Activated naive CD8-positive, alpha-beta T cell treated with anti-CD3 and anti-CD28 coated beads, Interleukin-2, amount 50 U/mL, for 16 hours (primary cell): ENCODE results near the gene SNX12.

Experiments used
- DNase-seq: peaks from one replicate; pipeline ENCODE4 v3.0.0-alpha.2; 2020; ENCODE audit warnings: low read depth, low spot score

The SNX12 gene

DNA sequence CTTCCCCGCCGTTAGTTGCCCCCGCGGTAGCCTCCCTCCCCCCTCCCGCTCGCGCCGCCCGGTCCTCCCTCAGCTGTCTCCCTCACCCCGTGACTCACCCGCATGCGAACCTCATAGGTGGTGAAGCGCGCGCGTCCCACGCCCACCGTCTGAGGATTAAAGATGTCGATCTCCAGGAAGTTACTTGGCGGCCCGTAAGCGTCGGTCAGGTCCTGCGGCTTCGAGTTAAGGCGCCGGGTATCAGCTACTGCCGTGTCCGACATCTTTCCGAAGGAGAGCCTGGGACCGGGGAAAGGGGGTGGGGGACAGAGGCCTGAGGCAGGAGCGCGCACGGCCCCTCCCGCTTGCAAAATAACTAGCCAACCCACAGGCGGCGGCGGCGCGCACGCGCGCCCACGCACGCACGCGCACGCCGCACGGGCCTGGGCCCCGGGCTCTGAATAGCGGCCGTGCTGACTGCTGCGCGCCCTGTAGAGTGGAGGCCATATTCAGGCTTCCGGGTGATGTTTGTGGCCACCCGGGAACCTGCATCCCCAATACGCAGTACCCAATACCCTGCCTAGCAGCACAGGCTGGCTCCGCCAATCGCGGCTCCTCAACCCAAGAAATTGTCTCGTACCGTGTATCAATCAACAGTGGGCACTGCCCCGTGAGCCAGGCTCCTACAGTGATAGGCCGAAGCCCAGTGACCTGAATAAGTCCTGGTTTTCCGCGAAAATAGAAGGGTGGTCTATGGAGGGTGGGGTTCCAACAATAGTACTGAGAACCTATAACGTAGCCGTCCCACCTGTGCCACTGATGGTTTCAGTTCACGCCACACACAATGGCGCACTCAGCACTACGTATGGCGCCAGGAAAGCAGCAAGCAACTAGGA, at the start of gene SNX12:
Gene SNX12, minus strand, starts transcription at position 291 of the 875 bp plus-strand sequence. Its CDS starts 28 bp downstream, at position 263.
- peak; percentile 66 for DNase-seq

GRCh38 chrX:71117358-71117757, 49.2 kb upstream of the SNX12 start:
- no peak for DNase-seq

DNA sequence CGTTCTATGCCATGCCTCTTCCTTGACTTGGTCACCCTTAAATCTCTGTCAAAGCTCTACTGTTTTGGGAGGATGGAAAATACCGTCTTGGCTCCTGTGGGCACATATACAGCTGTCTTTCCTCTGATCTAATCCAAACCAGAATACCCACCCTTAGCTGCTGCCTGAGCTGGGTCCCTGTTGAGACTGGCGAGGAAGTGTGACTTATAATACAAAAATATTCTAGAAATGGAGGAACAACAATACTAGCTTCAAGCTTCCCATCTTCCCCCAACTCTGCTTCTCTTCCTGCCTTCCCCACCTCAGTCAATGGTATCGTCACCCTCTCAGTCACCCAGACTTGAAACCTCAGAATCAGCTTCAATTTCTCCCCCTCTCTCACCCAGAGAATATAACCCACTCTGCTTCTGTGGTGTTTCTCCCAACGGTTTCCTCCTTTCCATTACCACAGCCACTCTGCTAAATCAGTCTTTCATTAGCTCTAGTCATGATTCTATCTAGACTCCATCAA, 43.8 kb upstream of the SNX12 start:
- DNase-seq = no peak

GRCh38 chrX:71111141-71111843, 43.2 kb upstream of the SNX12 start, which contains the start of gene IL2RG:
Gene IL2RG, minus strand, starts transcription at chrX:71111577. Its CDS starts 38 bp downstream, at chrX:71111539.
- DNase-seq = peak; percentile 53

DNA sequence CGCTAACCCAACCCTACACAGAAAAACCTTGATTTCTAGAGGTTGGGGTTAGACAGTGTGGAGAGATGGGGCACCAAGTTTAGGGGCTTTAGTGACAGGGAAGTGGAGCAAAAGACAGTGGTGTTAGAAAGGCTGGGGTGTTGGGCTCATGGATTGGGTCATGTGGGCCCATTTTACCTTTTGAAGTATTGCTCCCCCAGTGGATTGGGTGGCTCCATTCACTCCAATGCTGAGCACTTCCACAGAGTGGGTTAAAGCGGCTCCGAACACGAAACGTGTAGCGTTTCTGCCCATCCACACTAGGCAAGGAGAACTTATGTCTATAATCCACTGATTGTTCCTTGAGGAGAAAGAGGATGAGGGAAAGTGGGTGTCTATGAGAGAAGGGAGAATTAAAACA, 40.9 kb upstream of the SNX12 start:
- DNase-seq = no peak

DNA sequence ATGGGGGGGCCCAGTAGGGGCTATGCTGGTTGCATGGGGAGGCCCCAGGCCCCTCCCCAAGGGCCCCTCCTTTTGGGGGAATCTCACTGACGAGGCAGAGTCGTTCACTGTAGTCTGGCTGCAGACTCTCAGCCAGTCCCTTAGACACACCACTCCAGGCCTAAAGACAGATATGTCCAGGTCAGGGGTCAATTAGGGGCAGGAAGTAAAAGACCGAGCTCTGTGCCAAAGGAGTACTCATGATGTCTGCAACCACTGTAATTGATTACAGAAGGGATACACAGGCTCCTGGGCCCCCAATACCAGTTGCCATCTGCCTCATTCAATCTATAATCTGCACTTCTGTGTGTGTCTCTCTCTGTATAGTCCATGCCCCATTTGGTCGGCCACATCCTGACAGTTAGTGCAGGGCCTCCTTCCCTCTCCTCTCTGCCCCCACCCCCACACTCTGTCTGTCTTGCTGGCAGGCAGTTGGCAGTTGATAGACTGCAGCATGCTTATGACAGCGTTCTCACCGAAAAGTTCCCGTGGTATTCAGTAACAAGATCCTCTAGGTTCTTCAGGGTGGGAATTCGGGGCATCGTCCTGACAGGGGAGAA, 39.7 kb upstream of the SNX12 start:
- DNase-seq = no peak

GRCh38 chrX:71107245-71107644, 39.1 kb upstream of the SNX12 start:
- no peak for DNase-seq

DNA sequence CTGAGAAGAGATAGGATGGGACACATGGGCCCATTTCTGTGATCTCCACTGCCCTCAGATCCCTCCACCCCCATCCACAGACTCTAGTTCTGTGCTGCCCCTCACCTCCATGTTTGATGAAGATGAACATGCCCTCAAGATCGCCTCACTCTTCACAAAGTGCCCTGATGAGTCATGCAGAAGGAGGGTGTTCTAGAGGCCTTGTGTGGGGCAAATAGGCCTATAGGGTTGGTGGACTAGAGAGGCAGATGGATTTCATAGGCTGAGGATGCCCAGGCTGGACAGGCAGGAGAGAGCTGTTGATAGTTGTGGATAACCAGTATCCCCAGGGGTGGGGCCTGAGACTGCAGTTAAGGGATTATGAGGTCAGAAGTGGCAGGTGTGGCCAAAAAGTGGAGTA, 38.3 kb upstream of the SNX12 start, which contains the start of gene CXorf65:
Gene CXorf65, minus strand, starts transcription at position 314 of the 400 bp plus-strand sequence. Its CDS starts 184 bp downstream, at position 130.
- DNase-seq = no peak

GRCh38 chrX:71105628-71106027, 37.5 kb upstream of the SNX12 start:
- DNase-seq = no peak

GRCh38 chrX:71103110-71103983, 35.2 kb upstream of the SNX12 start:
- no peak for DNase-seq

GRCh38 chrX:71102292-71102691, 34.2 kb upstream of the SNX12 start:
- DNase-seq = no peak

- DNase-seq = no peak
Measured at GRCh38 chrX:71100581-71101505, 32.7 kb upstream of the SNX12 start.

DNA sequence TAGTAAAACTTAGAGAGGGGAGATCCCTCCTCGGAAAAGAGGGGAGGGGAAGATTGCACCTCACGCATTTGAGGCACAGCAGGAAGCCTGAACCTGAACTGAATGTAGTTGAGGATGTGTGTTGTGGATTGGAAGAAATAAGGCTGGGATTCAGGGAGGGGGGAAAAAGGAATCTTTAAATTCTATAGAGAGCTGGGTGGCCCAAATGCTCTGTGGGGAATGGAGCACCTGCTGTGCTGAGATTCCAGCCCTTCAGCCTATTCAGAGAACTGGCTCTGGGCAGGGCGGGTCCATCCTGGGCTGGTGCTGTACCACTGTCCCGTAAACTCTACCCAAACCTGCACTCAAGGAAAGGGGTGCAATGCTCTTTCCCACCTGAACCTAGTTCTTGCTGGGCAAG, 31.6 kb upstream of the SNX12 start:
- no peak for DNase-seq

DNA sequence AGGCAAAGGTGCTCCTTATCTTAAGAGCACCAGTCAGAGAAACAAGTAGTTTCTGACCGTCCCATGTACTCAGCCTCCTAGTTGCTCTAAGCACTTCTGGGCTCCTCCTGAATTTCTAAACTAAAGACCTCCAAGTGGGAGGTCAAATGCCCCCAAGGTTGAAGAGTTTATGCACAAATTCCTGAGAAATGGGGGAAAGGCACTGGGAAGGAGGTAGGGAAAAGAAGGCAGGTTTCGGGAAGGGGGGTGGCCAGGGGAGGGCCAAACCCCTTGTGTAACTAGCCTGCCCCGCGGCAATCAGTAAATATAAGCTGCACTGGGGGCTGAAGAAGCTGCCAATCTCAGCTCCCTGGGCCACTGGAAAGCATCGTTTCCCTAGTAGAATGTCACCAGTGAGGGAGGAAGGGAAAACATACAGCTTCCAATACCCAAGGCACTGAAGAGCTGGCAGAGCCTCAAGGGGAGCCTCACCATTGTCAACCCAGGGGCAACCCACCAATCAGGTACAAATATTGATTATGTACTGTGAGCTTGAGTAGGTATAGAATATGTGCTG, 30.9 kb upstream of the SNX12 start:
- DNase-seq = no peak

GRCh38 chrX:71098302-71098701, 30.2 kb upstream of the SNX12 start:
- peak; percentile 49 for DNase-seq

DNA sequence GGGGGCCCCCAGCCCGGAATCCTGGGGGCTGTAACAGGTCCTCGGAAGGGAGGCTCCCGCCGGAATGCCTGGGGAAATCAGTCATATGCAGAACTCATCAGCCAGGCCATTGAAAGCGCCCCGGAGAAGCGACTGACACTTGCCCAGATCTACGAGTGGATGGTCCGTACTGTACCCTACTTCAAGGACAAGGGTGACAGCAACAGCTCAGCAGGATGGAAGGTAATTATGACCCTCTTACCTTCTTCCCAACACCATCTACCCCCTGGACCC, 28.6 kb upstream of the SNX12 start:
- no peak for DNase-seq

DNA sequence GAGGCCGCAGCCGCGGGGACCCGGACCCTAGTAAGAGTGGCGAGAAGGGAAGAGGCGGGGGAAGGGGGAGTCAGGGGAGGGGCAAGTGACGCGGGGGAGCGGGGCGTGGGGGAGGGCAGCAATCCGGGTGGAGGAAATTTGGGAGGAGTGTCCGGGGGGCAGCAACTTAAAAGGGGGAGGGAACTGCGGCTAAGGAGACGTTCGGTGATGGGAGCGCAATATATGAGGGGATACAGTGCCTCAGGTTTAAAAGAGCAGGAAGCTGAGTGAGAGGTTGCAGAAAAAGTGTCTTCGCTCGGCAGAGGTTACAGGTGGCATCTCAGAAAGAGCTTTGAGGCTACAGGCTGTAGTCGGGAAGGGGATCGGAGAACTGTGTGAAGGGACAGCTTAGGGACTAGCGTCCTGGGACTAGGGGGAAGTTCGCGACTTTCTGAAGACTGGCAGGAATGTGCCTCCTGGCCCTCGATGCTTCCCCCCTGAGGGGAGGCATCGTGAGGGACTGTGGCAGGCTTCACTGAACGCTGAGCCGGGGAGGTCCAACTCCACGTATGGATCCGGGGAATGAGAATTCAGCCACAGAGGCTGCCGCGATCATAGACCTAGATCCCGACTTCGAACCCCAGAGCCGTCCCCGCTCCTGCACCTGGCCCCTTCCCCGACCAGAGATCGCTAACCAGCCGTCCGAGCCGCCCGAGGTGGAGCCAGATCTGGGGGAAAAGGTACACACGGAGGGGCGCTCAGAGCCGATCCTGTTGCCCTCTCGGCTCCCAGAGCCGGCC, 28.0 kb upstream of the SNX12 start:
- peak; percentile 24 for DNase-seq

GRCh38 chrX:71095555-71095980, 27.4 kb upstream of the SNX12 start, which contains the start of gene FOXO4:
Gene FOXO4, plus strand, starts transcription at chrX:71095851. Its CDS starts 678 bp downstream, at chrX:71096529.
- peak; percentile 73 for DNase-seq

GRCh38 chrX:71095033-71095432, 26.9 kb upstream of the SNX12 start:
- DNase-seq = no peak
